Superior temporal gyrus (tissue), 1 donor: ENCODE data around the gene APOLD1.
"Not testable (repeated sequence)": the region's sequence is repeated elsewhere in the genome, so short reads cannot be mapped to it uniquely, and the experiment has no call there.

ENCODE experiments used
- DNase-seq: peaks from one replicate; pipeline ENCODE4 v3.0.0-alpha.2; 2016; ENCODE audit errors: extremely low spot score

APOLD1 gene

DNA sequence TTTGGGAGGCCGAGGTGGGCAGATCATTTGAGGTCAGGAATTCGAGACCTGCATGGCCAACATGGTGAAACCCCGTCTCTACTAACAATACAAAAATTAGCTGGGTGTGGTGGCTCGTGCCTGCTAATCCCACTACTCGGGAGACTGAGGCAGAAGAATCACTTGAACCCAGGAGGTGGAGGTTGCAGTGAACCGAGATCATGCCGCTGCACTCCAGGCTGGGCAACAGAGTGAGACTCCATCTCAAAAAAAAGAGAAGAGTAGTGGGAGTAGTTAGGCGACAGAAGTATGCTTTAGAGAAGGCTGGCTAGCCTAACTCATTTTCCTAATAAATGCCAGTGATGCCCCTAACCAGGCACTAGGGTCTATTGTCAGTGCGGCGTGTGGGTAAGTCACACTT is 54.0 kb downstream of the APOLD1 start:
- not testable (repeated sequence) for DNase-seq

GRCh38 chr12:12839873-12840579 is 54.6 kb downstream of the APOLD1 start:
- DNase-seq: no peak

DNA sequence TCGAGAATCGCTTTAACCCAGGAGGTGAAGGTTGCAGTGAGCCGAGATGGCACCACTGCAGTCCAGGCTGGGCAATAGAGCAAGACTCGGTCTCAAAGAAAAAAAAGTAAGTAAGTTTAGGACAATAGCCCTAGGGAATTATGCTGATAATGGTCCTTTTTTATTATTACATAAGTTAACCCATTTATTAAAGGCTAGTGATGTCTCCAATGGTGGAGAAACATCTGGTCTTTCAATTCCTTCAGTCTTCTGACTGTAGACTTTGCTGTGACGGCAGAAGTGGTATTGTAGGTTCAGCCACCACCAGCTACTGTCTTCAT is 55.1 kb downstream of the APOLD1 start:
- no peak for DNase-seq
